ES-I3 (cell line): ENCODE results near the gene CMTR1.

Source experiments
- H3K36me3 ChIP-seq: 2 replicates; pipeline ENCODE4 v1.6.1; 2013; ENCODE audit warnings: mild to moderate bottlenecking, low read length, control low read depth, moderate library complexity; ENCODE audit not compliant: insufficient read depth
- H3K4me1 ChIP-seq: 2 replicates; pipeline ENCODE4 v1.6.1; 2013; ENCODE audit warnings: mild to moderate bottlenecking, control low read depth, low read length; ENCODE audit not compliant: insufficient read depth
- H3K9ac ChIP-seq: 2 replicates; pipeline ENCODE4 v1.6.1; 2013; ENCODE audit warnings: low read depth, mild to moderate bottlenecking, low read length, moderate library complexity
- H3K9me3 ChIP-seq: 2 replicates; pipeline ENCODE4 v1.6.1; 2013; ENCODE audit warnings: mild to moderate bottlenecking, low read length, moderate library complexity; ENCODE audit not compliant: control insufficient read depth, insufficient read depth

The CMTR1 gene

DNA sequence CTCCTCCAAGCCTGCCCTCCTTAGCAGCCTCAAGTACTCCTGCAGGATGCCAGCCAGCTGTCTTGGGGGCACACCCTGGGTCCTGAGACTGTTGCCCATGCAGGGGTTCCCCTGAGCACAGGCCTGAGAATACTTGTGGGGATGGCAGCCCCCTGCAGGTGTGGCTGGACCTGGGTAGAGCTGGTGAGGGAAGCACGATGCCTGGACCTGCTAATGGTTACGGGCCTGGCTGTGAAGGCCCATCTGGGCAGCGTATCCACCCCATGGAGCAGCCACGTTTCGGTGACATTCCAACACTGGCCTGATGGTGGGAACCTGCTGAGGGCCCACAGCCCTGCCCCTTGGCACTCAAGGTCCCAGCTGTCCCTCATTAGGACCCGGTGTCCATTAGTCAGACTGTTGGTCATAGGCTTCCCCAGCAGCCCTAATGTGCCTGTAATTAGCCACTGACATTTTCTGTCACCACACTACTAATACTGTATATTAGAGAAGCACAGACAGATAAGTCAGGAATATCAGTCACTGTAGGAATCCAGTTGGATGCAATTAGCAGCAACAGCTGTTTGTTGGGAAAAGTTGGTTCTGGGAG, 46.3 kb downstream of the CMTR1 start:
- H3K9me3 ChIP-seq, result no peaks in the 10 kb centered on the region
- no peak overlapping the region for H3K9ac ChIP-seq
- H3K4me1 ChIP-seq, result peaks cover 14% of the 10 kb centered on the region
- H3K36me3 ChIP-seq, result peaks cover 6% of the 10 kb centered on the region; the same call in 1 of the 2 replicates

DNA sequence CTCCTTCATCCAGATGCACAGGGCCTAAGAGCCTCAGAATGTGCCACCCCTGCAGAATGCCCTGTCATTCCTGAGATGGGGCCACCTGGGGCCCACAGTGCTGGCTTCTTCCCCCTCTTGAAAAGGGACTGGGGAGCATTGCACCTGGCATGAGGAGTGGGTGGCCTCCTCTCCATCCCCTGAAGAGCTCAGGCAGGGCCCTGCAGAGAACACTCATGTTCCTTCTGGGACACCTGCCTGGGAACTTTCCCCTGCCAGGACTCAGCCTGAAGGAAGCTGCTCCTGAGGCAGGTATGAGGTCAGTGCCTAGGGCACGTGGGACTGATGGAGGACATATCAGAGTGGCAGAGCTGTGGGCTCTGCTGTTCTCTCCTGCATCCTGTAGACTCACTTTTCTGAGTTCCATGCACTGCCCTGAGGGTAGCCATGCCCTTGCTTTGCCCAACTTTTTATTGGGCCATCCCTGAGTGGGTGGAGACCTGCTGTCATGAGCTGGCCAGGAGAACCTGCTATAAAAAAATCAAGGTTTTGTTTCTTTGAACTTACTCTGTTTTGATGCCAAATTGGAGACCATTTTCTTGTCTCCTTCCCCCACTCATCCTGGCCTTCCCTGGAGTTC, 47.2 kb downstream of the CMTR1 start:
- peaks cover 6% of the 10 kb centered on the region; the same call in 1 of the 2 replicates for H3K36me3 ChIP-seq
- no peak overlapping the region for H3K9ac ChIP-seq
- H3K9me3 ChIP-seq, result no peaks in the 10 kb centered on the region
- H3K4me1 ChIP-seq, result peaks cover 14% of the 10 kb centered on the region

DNA sequence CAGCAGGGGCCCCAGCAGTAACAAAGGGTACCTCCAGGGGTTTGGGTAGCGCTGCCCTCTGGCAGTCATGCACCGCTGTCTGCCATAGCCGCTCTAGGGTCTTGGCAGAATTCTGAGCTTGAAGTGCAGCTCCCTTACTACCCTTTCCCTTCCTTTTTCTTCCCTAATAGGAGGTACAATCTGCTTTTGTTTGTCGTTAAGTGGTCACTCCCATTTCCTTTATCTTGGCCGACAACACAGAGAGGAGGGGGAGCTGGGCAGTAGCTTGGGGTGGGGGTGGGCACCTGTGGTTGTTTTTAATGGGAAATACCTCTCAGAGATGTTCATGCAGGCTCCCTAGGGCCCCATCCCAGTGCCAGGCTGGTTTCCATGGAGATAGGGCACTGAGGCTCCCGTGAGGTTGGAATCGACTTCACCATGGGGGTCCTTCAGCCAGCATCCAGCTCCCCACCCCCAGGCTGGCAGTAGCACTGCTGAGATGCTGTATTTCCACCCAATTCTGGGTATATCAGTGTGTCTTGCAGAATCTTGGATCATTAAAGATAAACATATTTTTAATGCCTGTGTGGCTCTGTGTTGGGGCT, 48.0 kb downstream of the CMTR1 start:
- Histone ChIP-seq H3K9ac (no peak overlapping the region), H3K9me3 (no peaks in the 10 kb centered on the region), H3K4me1 (peaks cover 14% of the 10 kb centered on the region), H3K36me3 (peaks cover 6% of the 10 kb centered on the region; the same call in 1 of the 2 replicates)

DNA sequence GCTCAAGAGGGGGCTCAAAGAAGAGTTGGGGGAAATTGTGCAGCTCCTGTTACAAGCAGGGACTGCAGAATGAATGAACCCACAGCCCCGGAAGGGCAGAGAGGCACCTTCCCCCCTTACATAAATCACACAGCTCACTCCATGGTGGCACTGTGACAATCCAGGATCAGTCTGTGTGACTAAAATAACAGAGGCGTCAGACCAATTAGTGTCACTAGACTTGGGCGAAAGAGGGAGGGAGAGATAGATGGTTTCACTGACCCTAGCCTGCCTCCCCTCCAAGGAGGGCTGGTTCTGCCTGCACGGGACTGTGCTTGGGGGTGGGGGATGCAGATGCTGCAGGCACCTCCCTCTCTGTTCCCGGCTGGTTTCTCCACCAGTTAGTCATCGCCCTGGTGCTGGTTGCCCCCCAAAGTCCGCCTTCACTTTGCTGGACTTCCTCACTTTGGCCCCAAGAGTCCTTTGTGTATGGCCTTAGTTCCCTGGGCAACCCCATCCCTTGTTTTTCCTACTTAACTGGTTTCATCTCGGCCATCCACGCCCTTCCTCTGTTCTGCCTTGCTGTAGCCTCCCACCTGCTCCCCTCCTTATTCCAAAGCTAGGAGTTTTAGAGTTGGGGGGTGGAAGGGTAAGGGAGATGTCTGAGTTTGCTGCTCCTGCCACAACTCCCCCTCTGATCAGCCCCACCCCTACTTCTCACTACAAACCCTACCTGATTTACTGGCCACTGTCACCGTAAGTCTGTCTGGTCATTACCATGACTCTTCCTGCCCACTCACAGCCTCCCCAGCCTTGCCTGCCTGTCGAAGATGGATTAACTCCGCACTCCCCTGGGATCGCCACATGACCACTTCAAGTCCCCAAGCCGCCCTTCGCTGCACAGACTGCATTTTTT, 48.9 kb downstream of the CMTR1 start:
- Histone ChIP-seq H3K36me3 (peaks cover 6% of the 10 kb centered on the region; the same call in 1 of the 2 replicates), H3K9me3 (no peaks in the 10 kb centered on the region), H3K9ac (no peak overlapping the region), H3K4me1 (peaks cover 14% of the 10 kb centered on the region)

DNA sequence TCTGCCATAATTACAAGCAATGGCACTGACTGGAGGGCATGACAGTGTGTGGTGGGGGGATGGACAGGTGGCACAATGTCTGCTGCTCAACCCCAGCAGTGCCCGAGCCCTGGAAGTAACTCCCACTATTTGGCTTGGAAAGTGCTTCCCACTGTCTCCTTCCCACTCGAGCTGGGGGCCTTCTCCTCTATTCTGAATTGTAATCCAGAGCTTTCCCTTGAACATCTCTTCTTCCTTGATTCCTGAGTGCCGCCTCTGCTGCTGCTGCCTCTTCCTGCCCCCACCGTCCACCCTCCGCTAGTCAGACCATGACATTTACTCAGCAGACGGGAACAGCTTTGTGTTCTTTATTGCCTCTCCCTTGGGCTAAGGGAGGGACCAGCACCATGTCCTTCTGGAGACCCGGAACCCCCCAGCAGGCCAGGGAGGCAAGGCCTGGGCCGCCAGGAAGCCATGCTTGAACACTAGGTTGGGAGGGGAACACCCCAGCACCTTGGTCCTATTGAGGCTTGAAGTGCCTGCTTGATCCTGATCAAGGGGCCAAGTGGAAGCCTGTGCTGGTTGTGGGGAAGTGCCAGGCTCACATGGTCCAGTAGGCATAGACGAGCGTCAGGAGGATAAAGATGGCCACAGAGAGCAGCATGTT, 49.7 kb downstream of the CMTR1 start:
- Histone ChIP-seq H3K36me3 (peaks cover 6% of the 10 kb centered on the region; the same call in 1 of the 2 replicates), H3K9ac (no peak overlapping the region), H3K4me1 (peaks cover 14% of the 10 kb centered on the region), H3K9me3 (no peaks in the 10 kb centered on the region)

DNA sequence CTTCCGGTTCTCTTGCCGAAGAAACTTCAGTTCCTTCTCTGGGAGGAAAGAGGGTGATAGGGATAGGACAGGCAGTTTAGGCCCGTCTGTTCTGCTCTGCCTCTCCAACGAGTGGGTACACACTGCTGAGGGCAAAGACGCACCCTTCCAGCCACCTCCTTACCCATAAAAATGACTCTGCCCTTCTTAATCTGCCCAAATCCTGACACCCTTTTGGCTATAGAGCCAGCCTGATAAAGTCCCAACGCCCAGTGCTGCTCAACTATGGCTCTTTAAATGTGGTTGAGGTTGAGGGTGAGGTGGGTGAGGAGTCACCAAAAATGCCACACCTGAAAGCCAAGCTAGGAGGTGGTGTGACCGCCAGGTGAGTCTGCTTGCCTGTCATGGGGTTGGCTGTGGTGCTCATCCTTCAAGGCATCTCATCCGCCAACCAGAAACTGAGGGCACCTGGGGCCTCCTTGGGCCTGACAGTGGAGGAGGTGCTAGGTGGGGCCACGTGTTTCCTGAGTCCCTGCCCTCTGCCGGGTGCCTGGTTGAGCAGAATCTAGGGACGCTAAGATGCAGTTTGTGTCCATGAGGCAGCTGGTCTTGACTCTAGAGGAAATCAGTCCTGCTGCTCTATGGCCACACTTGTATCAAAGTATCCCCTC, 50.4 kb downstream of the CMTR1 start:
- Histone ChIP-seq H3K9ac (no peak overlapping the region), H3K4me1 (peaks cover 14% of the 10 kb centered on the region), H3K9me3 (no peaks in the 10 kb centered on the region), H3K36me3 (peaks cover 6% of the 10 kb centered on the region; the same call in 1 of the 2 replicates)

DNA sequence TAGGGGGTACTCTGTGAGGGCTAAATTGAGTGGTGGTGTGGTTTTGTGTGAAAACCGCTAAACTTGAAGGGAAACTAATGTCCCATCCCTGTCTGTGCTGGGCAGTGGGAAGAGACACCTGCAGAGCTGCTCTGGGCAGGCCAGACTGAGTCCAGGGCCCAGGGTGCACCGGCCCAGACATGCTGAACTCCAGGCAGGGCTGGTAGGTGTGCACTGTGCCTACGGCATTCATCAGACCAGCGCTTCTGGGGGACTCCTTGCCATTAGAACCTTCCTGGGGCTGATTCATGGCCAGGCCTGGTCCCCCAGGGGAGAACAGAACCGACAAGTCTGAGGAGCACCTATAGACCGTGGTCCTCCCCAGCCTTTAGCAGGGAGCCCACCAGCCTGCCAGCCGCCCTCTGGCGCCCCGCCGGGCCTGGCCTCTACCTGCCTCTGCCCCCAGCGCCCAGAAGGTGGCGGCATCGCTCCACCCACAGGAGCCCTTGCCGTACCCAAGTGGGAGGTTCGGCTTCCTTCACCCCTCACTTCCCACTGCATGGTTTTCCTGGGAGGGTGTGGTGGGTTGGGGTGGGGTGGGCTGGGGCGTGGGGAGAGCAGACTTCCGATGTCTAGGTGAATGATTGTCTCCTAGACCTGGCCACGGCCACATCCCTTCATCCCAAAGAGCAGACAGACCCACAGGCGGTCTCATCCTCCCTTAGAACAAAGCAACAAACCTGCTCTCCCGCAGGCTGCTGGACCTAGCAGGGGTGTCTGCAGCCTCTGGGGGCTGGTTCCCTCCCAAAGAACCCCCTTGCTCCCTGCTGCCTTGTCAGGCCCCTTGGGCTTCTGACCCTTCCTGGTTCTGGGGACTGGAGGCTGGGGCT, 51.1 kb downstream of the CMTR1 start:
- Histone ChIP-seq H3K9me3 (no peaks in the 10 kb centered on the region), H3K4me1 (peaks cover 15% of the 10 kb centered on the region), H3K9ac (no peak overlapping the region), H3K36me3 (peaks cover 6% of the 10 kb centered on the region; the same call in 1 of the 2 replicates)

DNA sequence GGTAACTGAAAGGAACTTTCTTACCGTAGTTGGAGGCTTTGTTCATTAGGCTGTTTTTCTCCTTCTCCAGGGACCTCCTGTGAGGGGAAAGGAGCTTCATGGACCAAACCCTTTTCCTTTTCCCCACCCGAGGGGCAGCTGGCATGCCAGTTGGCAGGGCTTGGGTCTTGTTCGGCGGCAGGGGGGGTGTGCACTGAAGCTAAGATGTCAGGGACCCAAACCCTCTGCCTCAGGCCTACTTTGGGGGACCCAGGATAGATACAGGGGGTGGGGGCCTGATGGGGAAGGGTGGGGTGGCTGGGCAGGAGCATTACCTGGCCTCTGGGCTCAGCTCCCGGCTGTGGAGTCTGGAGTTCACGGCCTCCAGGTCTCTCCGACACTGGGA, 51.8 kb downstream of the CMTR1 start:
- Histone ChIP-seq H3K9me3 (no peaks in the 10 kb centered on the region), H3K36me3 (no peaks in the 10 kb centered on the region; the same call in 1 of the 2 replicates), H3K9ac (no peak overlapping the region), H3K4me1 (peaks cover 21% of the 10 kb centered on the region)

DNA sequence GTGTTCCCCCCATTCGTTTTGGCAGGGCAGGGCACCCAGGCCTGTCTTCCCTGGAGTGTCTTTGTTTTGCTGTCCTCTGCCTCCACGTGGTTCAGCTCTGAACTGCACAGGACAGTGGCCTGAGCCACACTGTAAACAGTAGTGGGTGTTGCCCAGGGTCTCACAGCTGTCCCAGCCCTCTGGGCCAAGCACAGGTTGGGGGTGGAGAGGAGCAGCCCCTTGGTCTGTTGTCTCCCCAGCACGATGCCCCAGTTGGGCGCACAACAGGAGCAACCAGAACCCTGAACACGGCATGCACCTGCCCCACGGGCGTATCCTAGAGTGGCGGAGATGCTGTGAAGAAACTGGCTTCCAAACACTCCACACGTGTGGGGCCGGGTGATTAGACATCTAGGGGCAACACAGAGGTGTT, 52.3 kb downstream of the CMTR1 start:
- H3K9ac ChIP-seq, result no peak overlapping the region
- H3K4me1 ChIP-seq, result peaks cover 25% of the 10 kb centered on the region
- H3K9me3 ChIP-seq, result no peaks in the 10 kb centered on the region
- no peaks in the 10 kb centered on the region for H3K36me3 ChIP-seq

DNA sequence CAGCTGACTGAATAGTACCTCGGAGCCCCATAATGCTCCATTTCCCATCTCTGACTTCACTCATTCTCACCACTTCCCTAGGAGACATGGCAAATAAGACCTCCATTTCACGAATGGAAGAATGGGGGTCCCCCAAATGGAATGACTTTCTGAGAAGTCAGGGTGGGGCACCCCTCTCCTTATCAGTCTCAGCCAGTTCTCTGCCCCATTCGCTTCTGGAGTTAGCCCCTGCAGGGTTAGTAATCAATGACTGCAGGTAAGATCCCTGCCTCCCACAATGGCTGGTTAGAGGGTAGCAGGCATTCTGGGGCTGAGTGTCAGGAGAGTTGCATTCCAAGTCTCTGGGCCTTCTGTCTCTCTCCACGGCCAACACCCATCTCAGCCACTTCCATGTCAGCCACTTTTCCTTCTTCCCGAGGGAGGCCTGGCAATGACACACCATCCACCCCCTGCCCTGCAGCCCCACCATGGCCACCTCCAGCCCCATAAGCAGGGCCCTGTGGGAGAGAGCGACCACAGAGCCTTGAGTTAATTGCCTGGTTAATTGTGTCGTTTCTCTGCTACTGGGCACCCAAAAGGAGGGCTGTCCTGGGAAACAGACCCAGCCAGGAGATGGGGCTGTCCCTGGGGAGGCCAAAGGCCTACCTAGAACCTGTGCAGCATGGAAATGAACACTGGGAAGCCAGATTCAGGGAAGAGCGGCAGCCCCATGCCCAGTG, 53.3 kb downstream of the CMTR1 start:
- Histone ChIP-seq H3K36me3 (no peaks in the 10 kb centered on the region), H3K9me3 (no peaks in the 10 kb centered on the region), H3K4me1 (peaks cover 16% of the 10 kb centered on the region), H3K9ac (no peak overlapping the region)

DNA sequence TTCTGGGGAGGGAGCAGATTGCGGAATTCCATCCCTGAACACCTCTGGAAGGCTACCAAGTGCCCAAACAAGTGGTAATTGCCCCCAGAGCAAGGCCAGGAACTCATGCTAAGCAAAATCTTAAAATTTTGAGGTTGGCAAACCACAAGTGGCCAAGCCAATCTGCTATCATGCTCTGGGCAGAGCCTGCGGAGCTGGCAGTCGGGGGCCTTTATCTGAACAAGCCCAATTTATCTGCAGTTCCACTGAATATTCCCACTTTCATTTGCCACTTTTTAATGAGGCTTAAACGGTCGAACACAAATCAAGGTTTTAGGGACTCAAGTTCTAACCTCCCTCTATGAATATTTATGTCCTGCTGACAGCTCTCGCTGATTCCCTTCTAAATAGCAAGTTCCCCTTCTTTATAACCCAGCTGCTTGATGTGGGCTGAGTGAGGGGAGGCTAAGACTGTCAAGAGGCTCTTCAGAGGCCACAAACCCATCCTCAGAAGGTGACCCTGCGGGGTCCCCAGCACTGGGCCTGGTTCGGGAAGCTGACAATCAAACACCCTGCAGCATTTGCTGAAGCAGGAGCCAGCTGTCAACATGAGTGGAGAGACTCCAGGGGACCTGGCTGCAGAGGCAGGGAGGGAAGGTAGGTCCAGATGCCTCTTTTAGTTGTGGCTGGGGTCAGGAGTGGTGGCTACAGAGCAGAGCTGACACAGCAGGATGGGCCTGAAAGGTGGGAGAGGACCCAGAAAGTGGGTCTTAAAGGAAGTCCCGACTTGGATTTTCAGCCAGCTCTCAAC, 54.8 kb downstream of the CMTR1 start:
- Histone ChIP-seq H3K4me1 (peaks cover 21% of the 10 kb centered on the region), H3K36me3 (no peaks in the 10 kb centered on the region), H3K9me3 (no peaks in the 10 kb centered on the region), H3K9ac (no peak overlapping the region)

DNA sequence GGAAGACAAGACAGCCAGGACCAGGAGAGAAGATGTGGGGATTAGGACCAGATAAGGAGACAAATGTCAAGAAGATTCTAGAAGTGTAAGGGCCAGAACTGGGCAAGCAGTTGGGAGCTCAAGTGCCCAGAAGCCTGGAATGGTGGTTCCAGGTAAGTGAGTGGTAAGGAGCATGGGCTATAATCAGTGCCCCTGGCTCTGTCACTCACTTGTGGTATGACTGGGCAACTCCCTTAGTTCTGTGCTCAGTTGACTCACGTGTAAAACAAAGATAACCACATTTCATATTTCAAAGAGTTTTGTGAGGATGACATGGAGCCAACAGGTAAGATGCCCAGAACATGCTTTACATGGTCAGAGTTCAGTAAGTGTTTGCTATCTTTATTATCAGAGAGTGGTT, 55.5 kb downstream of the CMTR1 start:
- H3K4me1 ChIP-seq, result peaks cover 24% of the 10 kb centered on the region
- no peaks in the 10 kb centered on the region for H3K36me3 ChIP-seq
- no peak overlapping the region for H3K9ac ChIP-seq
- H3K9me3 ChIP-seq, result no peaks in the 10 kb centered on the region
